Measurements from ENCODE around the gene EFHC2.

The EFHC2 gene

DNA sequence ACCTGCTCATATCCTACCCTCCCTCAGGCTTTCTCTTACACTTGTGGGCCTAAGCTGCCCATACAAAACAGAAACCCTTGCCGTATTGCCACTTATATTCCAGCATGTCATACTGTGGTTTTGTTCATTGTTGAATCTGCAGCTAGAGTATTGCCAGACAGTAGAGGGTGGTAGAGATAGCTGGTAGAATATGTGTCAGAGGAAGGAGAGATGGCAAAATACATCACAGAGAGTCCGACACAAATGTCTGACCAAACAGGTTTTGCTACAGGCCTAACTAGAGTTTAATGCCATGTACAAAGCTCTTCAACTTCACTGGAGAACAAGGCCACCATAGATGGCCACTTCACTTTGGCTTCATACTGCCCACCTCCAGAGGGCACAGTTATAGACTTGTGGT lies 160.1 kb downstream of the EFHC2 start:
- Histone ChIP-seq H3K4me3 (replicated peaks; ENCODE audit: low read depth, low read length) (no peak overlapping the region), H3K27me3 (replicated peaks; ENCODE audit: control insufficient read depth, insufficient read depth, low read length) (no peaks in the 10 kb centered on the region), H3K36me3 (ENCODE audit: control insufficient read depth, insufficient read depth, low read length) (no peaks in the 10 kb centered on the region)
- TF ChIP-seq, protein P1, sequence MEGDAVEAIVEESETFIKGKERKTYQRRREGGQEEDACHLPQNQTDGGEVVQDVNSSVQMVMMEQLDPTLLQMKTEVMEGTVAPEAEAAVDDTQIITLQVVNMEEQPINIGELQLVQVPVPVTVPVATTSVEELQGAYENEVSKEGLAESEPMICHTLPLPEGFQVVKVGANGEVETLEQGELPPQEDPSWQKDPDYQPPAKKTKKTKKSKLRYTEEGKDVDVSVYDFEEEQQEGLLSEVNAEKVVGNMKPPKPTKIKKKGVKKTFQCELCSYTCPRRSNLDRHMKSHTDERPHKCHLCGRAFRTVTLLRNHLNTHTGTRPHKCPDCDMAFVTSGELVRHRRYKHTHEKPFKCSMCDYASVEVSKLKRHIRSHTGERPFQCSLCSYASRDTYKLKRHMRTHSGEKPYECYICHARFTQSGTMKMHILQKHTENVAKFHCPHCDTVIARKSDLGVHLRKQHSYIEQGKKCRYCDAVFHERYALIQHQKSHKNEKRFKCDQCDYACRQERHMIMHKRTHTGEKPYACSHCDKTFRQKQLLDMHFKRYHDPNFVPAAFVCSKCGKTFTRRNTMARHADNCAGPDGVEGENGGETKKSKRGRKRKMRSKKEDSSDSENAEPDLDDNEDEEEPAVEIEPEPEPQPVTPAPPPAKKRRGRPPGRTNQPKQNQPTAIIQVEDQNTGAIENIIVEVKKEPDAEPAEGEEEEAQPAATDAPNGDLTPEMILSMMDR (IDR thresholded peaks at IDR 0.05; ENCODE audit: insufficient read depth, low read length, poor library complexity, severe bottlenecking): no peak
- DNase-seq (ENCODE audit: extremely low read depth, insufficient read length): no peak

DNA sequence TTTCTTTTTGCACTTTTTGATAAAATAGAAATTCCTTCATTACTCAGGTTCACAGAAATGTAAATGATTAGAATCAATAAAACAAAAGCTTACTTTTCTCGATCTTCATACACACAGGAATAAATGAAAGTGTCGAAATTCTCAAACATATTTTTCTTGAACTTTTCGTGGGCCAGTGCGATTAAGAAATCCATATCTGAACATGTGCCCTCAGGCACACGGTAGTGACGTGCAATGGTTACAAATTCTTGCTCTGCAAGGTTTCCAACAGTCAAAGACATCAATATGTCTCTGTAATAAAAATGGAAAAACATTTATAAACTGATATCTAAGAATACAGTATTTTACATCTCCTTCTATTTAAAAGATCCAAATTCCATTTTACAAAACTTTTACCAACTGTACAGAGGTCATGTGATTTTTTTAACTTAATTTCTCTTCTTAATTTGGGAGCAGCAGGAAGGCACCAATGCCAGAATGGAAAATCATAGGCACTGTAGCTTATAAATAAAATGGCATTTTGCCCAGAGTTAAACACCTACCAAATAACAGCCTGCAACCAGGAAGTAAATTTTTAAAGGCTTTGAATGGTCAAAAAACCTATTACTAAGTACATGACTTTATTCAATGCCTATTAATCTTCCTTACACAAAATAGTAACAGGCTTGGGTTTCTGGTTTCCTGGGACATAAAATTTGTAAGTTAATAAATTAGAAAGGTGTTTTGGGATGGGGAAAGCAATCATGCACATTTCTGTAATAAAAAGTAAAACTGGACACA lies 165.0 kb downstream of the EFHC2 start:
- TF ChIP-seq, protein P1 (IDR thresholded peaks at IDR 0.05; ENCODE audit: insufficient read depth, low read length, poor library complexity, severe bottlenecking): no peak
- Histone ChIP-seq H3K36me3 (ENCODE audit: control insufficient read depth, insufficient read depth, low read length) (no peaks in the 10 kb centered on the region), H3K27me3 (replicated peaks; ENCODE audit: control insufficient read depth, insufficient read depth, low read length) (no peaks in the 10 kb centered on the region), H3K4me3 (replicated peaks; ENCODE audit: low read depth, low read length) (no peak overlapping the region)
- no peak for DNase-seq (ENCODE audit: extremely low read depth, insufficient read length)

DNA sequence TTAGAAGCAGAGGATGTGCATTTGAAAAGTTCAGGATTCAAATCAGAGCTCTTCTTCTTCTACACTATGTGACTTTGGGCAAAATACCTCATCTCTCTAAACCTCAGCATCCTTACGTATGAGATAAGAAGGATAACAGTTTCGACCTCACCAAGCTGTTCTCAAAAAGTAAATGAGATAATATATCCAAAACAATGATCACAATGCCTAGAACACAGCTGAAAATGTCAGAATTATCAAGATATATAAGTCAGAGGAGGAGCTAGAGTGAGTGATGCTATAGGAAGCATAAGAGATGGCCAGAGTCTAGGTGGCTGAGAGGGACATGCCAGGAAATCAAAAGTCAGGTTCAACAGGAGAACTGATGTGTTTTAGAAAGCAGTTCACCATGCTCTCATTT lies 168.0 kb downstream of the EFHC2 start:
- TF ChIP-seq, protein P1 (IDR thresholded peaks at IDR 0.05; ENCODE audit: insufficient read depth, low read length, poor library complexity, severe bottlenecking): no peak
- DNase-seq (ENCODE audit: extremely low read depth, insufficient read length): no peak
- no peak overlapping the region for H3K4me3 ChIP-seq (replicated peaks; ENCODE audit: low read depth, low read length)
- H3K27me3 ChIP-seq (replicated peaks; ENCODE audit: control insufficient read depth, insufficient read depth, low read length): no peaks in the 10 kb centered on the region
- no peaks in the 10 kb centered on the region for H3K36me3 ChIP-seq (ENCODE audit: control insufficient read depth, insufficient read depth, low read length)

DNA sequence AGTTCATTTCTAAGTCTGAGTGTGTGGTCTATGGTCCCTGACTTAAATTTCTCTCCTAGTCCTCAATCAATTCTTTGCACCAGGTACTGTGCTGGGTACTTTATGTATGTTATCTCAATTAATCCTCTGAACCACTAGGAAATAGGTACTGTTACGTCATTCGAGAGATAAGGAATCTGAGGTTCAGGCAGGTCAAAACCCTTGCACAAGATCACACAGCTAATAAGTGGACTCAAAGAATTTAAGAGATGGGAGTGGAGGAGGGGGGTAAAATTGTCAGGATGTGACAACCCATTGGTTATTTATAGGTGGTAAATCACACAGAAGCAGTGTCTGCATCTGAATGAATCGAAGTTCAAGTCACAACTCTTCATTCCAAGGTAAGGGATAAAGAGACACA lies 169.4 kb downstream of the EFHC2 start:
- Histone ChIP-seq H3K4me3 (replicated peaks; ENCODE audit: low read depth, low read length) (no peak overlapping the region), H3K27me3 (replicated peaks; ENCODE audit: control insufficient read depth, insufficient read depth, low read length) (no peaks in the 10 kb centered on the region), H3K36me3 (ENCODE audit: control insufficient read depth, insufficient read depth, low read length) (no peaks in the 10 kb centered on the region)
- no peak for DNase-seq (ENCODE audit: extremely low read depth, insufficient read length)
- TF ChIP-seq, protein P1 (IDR thresholded peaks at IDR 0.05; ENCODE audit: insufficient read depth, low read length, poor library complexity, severe bottlenecking): no peak

DNA sequence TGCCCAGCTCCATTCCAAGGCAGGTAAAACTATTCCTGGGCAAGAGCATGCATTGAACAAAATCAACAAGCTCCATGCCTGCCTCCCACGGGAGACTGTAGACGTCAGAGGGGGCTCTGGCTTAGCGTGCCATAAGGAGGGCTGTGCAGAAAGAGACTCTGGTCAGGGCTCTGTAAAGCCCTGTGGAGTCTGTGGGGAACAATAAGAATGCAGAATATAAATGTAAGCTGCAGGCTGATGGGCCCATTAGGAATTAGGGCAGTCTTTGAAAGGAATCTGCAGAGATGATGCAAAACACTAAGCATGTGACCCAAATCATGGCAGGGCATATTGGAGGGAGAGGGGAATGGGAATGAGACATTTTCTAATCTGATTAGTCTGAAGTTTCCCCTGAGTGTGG lies 170.3 kb downstream of the EFHC2 start:
- H3K27me3 ChIP-seq (replicated peaks; ENCODE audit: control insufficient read depth, insufficient read depth, low read length): no peaks in the 10 kb centered on the region
- TF ChIP-seq, protein P1 (IDR thresholded peaks at IDR 0.05; ENCODE audit: insufficient read depth, low read length, poor library complexity, severe bottlenecking): no peak
- no peaks in the 10 kb centered on the region for H3K36me3 ChIP-seq (ENCODE audit: control insufficient read depth, insufficient read depth, low read length)
- no peak overlapping the region for H3K4me3 ChIP-seq (replicated peaks; ENCODE audit: low read depth, low read length)
- no peak for DNase-seq (ENCODE audit: extremely low read depth, insufficient read length)
